Ovary (tissue), 9 donors: ENCODE measurements around the gene ZNF532. TPM values are rescaled to one million over a fixed set of nuclear protein-coding genes. Genes with fewer than 3 reads are reported as not detected.

Experiments used
- DNase-seq, 5 donors: peaks; one replicate each; pipeline ENCODE4 v3.0.0-alpha.2; 2019 to 2020
- H3K27ac ChIP-seq, 2 donors: fragments of 200-600 bp; one replicate each; pipeline versions ENCODE4 v1.5.1 to v1.8.0; 2019 to 2022
- H3K27me3 ChIP-seq: fragments of 200-600 bp; one replicate; pipeline ENCODE4 v1.8.0; 2022
- H3K36me3 ChIP-seq: fragments of 200-600 bp; sonication (generic); one replicate; pipeline ENCODE4 v1.5.1; 2019
- H3K4me1 ChIP-seq: one replicate; pipeline ENCODE4 v1.8.1; 2013; ENCODE audit warnings: mild to moderate bottlenecking, moderate library complexity; ENCODE audit not compliant: insufficient read depth
- H3K4me3 ChIP-seq: fragments of 200-600 bp; sonication (generic); one replicate; pipeline ENCODE4 v1.5.1; 2017
- H3K9me3 ChIP-seq, 2 donors: fragments of 200-600 bp in 1 of 2; sonication (generic) in 1 of 2; one replicate each; pipeline versions ENCODE4 v1.5.1 to v1.8.1; 2013 to 2019; ENCODE audit warnings: mild to moderate bottlenecking in 1 of 2, moderate library complexity in 1 of 2
- CTCF ChIP-seq, 3 donors: fragments of 450-650 bp in 2 of 3; fragments of 200-600 bp in 1 of 3; IDR thresholded peaks; one replicate each; pipeline versions ENCODE4 v1.5.1 to v1.8.0; 2016 to 2022; ENCODE audit warnings: antibody characterized with exemption in 3 of 3, mild to moderate bottlenecking in 1 of 3
- EP300 ChIP-seq: sonication (generic); formaldehyde crosslinking; IDR thresholded peaks from one replicate; pipeline ENCODE4 v1.6.1; 2017; ENCODE audit warnings: antibody characterized with exemption
- POLR2A ChIP-seq: fragments of 450-650 bp; IDR thresholded peaks from one replicate; pipeline ENCODE4 v1.6.1; 2017; ENCODE audit warnings: antibody characterized with exemption, mild to moderate bottlenecking, moderate library complexity
- WGBS, 3 donors: extraction: QIAGEN DNeasy Blood & Tissue Kit in 1 of 3; methylation state at CpG; one replicate each; pipeline versions ENCODE4 v1.1.5 to v1.1.7; 2013 to 2017; 5-methylcytosine and 5-hydroxymethylcytosine counted together
- intact Hi-C, 4 donors: fragments of 100-400 bp; cut with DNase I; formaldehyde crosslinking; loops; one replicate each; pipeline versions ENCODE4 v1.11.0 to v1.15.1; 2022 to 2023
- polyA plus RNA-seq, 2 donors: library from polyadenylated mRNA; stranded (reverse); fragments of 200-250 nt in 1 of 2; fragments of 350-450 nt in 1 of 2; fragmentation: Illumina TruSeq in 1 of 2; extraction: RNeasy Lipid Tissue Mini Kit (QIAGEN cat#74804) in 1 of 2; gene quantifications; one replicate each; pipeline ENCODE4 v1.2.3, GENCODE V29; 2013 to 2014
- total RNA-seq, 7 donors: library from RNA; depleted of rRNA in 2 of 7; stranded (reverse); fragments of >200 nt in 2 of 7; fragmentation: NEBNext Ultra II Directional in 3 of 7; extraction: Animal tissue kit (Norgen Biotek cat#: 25700) in 3 of 7; gene quantifications; one replicate each; pipeline versions ENCODE4 v1.1.0 to v1.2.4, GENCODE V29; 2016 to 2023
- donor health status: DM: no; HTN: no; CAD: no; lungs with moderate emphysema.
- donor health status: DM: no; HTN: no; CAD: no.
- donor health status: Bipolar disorder and iron deficiency.
- donor health status: DM: yes; HTN: yes; CAD: no.
- donor health status: DM: no; HTN: no; CAD: no.
- donor health status: DM: yes; HTN: yes; CAD: no.

Gene ZNF532
- total and polyA plus RNA-seq, 9 donors: 40.5 to 162 (median 101) TPM

GRCh38 chr18:58924473-58924872 lies 59.8 kb downstream of the ZNF532 start:
- 95 to 98% (median 97%) methylated on average over 3 of the region's 3 CpGs for WGBS, 3 donors
- H3K4me3 ChIP-seq: no peak overlapping the region
- H3K27me3 ChIP-seq: no peaks in the 10 kb centered on the region
- TF ChIP-seq POLR2A (no peak), CTCF (IDR thresholded peaks at IDR 0.05) (no peak), EP300 (no peak)
- intact Hi-C loops: no loop called here
- no peaks in the 10 kb centered on the region for H3K36me3 ChIP-seq
- H3K27ac ChIP-seq: no peak overlapping the region
- DNase-seq: no peak
- H3K4me1 ChIP-seq: peaks cover 4% of the 10 kb centered on the region
- no peaks in the 10 kb centered on the region for H3K9me3 ChIP-seq

GRCh38 chr18:58927659-58928058 lies 63.0 kb downstream of the ZNF532 start:
- H3K4me3 ChIP-seq: no peak overlapping the region
- intact Hi-C loops: no loop called here
- H3K9me3 ChIP-seq: no peaks in the 10 kb centered on the region
- H3K4me1 ChIP-seq: peaks cover 5% of the 10 kb centered on the region
- no peaks in the 10 kb centered on the region for H3K27me3 ChIP-seq
- DNase-seq: no peak
- H3K36me3 ChIP-seq: no peaks in the 10 kb centered on the region
- TF ChIP-seq POLR2A: no peak
- 80 to 86% (median 85%) methylated on average over 5 of the region's 5 CpGs for WGBS, 3 donors
- no peak overlapping the region for H3K27ac ChIP-seq

- Histone ChIP-seq H3K4me3 (no peak overlapping the region), H3K9me3 (no peaks in the 10 kb centered on the region), H3K27me3 (no peaks in the 10 kb centered on the region), H3K27ac (no peak overlapping the region), H3K4me1 (peaks cover 5% of the 10 kb centered on the region), H3K36me3 (no peaks in the 10 kb centered on the region)
- no peak for DNase-seq
- intact Hi-C loops: no loop called here
- 59 to 87% (median 67%) methylated on average over 4 of the region's 4 CpGs for WGBS, 3 donors
- TF ChIP-seq EP300 (no peak), CTCF (IDR thresholded peaks at IDR 0.05) (no peak), POLR2A (no peak)
These were observed 63.7 kb downstream of the ZNF532 start for GRCh38 chr18:58928386-58928785.

GRCh38 chr18:58929206-58929605 lies 64.5 kb downstream of the ZNF532 start:
- no peaks in the 10 kb centered on the region for H3K9me3 ChIP-seq
- TF ChIP-seq POLR2A: no peak
- WGBS, 3 donors: 82 to 90% (median 86%) methylated on average over 6 of the region's 6 CpGs
- no peaks in the 10 kb centered on the region for H3K27me3 ChIP-seq
- no peak overlapping the region for H3K4me3 ChIP-seq
- intact Hi-C loops: no loop called here
- no peak for DNase-seq
- no peak overlapping the region for H3K27ac ChIP-seq
- H3K36me3 ChIP-seq: no peaks in the 10 kb centered on the region
- peaks cover 5% of the 10 kb centered on the region for H3K4me1 ChIP-seq

- 86 to 90% (median 88%) methylated on average over 9 of the region's 9 CpGs for WGBS, 3 donors
These were observed 69.7 kb downstream of the ZNF532 start for GRCh38 chr18:58934356-58934755.

More at GRCh38 chr18:58934356-58934755, 69.7 kb downstream of the ZNF532 start:
- Histone ChIP-seq H3K4me1 (peaks cover 4% of the 10 kb centered on the region), H3K36me3 (no peaks in the 10 kb centered on the region), H3K4me3 (no peak overlapping the region), H3K27me3 (no peaks in the 10 kb centered on the region), H3K9me3 (no peaks in the 10 kb centered on the region), H3K27ac (no peak overlapping the region)
- no peak for DNase-seq
- intact Hi-C loops: no loop called here
- TF ChIP-seq EP300: no peak
- TF ChIP-seq CTCF (IDR thresholded peaks at IDR 0.05): no peak
- no peak for TF ChIP-seq POLR2A
